Stimulated activated CD4-positive, alpha-beta T cell treated with anti-CD3 and anti-CD28 coated beads, TNF-alpha, amount 100 ng/mL, for 48 hours (primary cell): Measurements from ENCODE around the gene GBA2.

Experiments used
- DNase-seq, 3 donors: peaks; one replicate each; pipeline ENCODE4 v3.0.0-alpha.2; 2020; ENCODE audit warnings: low read depth in 3 of 3

GBA2 gene

GRCh38 chr9:35691757-35692301 lies 57.2 kb downstream of the GBA2 start:
- no peak for DNase-seq

GRCh38 chr9:35691334-35691650 lies 57.7 kb downstream of the GBA2 start:
- DNase-seq: no peak

- DNase-seq: peak in 2 of 3 donors; percentile 9 to 31
Measured at GRCh38 chr9:35690614-35691333, 58.3 kb downstream of the GBA2 start.

GRCh38 chr9:35690294-35690613 lies 58.8 kb downstream of the GBA2 start:
- DNase-seq: no peak

- no peak for DNase-seq
Measured at GRCh38 chr9:35689542-35690293, 59.3 kb downstream of the GBA2 start, which contains the start of gene TPM2. Gene TPM2 (minus strand): TSS chr9:35689925. CDS start chr9:35689817, 108 bp downstream.

GRCh38 chr9:35688558-35689541 lies 60.2 kb downstream of the GBA2 start:
- DNase-seq: no peak

- DNase-seq: no peak
Measured at GRCh38 chr9:35687972-35688557, 61.0 kb downstream of the GBA2 start.

GRCh38 chr9:35687306-35687705 lies 61.7 kb downstream of the GBA2 start:
- no peak for DNase-seq
